HEK293 (cell line): Measurements from ENCODE around the gene STOX2.

Experiments used
- BCL11A ChIP-seq: fragments of 450-650 bp; formaldehyde crosslinking; IDR thresholded peaks from 2 replicates; pipeline ENCODE4 v1.5.1; 2016; ENCODE audit warnings: low read depth, missing biosample characterization, missing genetic modification characterization
- EGR2 ChIP-seq: fragments of 450-650 bp; formaldehyde crosslinking; IDR thresholded peaks from 2 replicates; pipeline ENCODE4 v1.5.1; 2016; ENCODE audit warnings: low read depth, missing biosample characterization, missing genetic modification characterization
- HOXD13 ChIP-seq: sonication (generic); formaldehyde crosslinking; IDR thresholded peaks from 2 replicates; pipeline ENCODE4 v1.8.0; 2022; ENCODE audit warnings: missing genetic modification reagents, borderline replicate concordance
- KLF16 ChIP-seq: fragments of 450-650 bp; formaldehyde crosslinking; IDR thresholded peaks from 2 replicates; pipeline ENCODE4 v1.5.1; 2017; ENCODE audit warnings: missing biosample characterization, missing genetic modification characterization
- KLF17 ChIP-seq: fragments of 450-650 bp; formaldehyde crosslinking; IDR thresholded peaks from 2 replicates; pipeline ENCODE4 v1.5.1; 2016; ENCODE audit warnings: missing biosample characterization, missing genetic modification characterization
- KLF9 ChIP-seq: fragments of 450-650 bp; formaldehyde crosslinking; IDR thresholded peaks from 2 replicates; pipeline ENCODE4 v1.5.1; 2016; ENCODE audit warnings: missing biosample characterization, missing genetic modification characterization, low read depth
- OSR2 ChIP-seq: fragments of 450-650 bp; formaldehyde crosslinking; IDR thresholded peaks from 2 replicates; pipeline ENCODE4 v1.5.1; 2016; ENCODE audit warnings: missing biosample characterization, missing genetic modification characterization
- PBX3 ChIP-seq: sonication (generic); formaldehyde crosslinking; IDR thresholded peaks from 2 replicates; pipeline ENCODE4 v1.8.1; 2022; ENCODE audit warnings: mild to moderate bottlenecking, moderate library complexity, missing genetic modification reagents
- PRDM4 ChIP-seq: fragments of 450-650 bp; formaldehyde crosslinking; IDR thresholded peaks from 2 replicates; pipeline ENCODE4 v1.5.1; 2017; ENCODE audit warnings: missing biosample characterization, missing genetic modification characterization
- SCRT1 ChIP-seq: fragments of 450-650 bp; formaldehyde crosslinking; IDR thresholded peaks from 2 replicates; pipeline ENCODE4 v1.5.1; 2016; ENCODE audit warnings: missing biosample characterization, missing genetic modification characterization, borderline replicate concordance
- WT1 ChIP-seq: fragments of 450-650 bp; formaldehyde crosslinking; IDR thresholded peaks from 2 replicates; pipeline ENCODE4 v1.5.1; 2016; ENCODE audit warnings: missing biosample characterization, missing genetic modification characterization
- ZBTB17 ChIP-seq: fragments of 450-650 bp; formaldehyde crosslinking; IDR thresholded peaks from 2 replicates; pipeline ENCODE4 v1.5.1; 2016; ENCODE audit warnings: missing biosample characterization, missing genetic modification characterization
- ZBTB8A ChIP-seq: fragments of 450-650 bp; formaldehyde crosslinking; IDR thresholded peaks from 2 replicates; pipeline ENCODE4 v1.5.1; 2016; ENCODE audit warnings: missing biosample characterization, missing genetic modification characterization
- ZNF10 ChIP-seq: fragments of 450-650 bp; formaldehyde crosslinking; IDR thresholded peaks from 2 replicates; pipeline ENCODE4 v1.5.1; 2017; ENCODE audit warnings: missing biosample characterization, missing genetic modification characterization
- ZNF114 ChIP-seq: fragments of 450-650 bp; formaldehyde crosslinking; IDR thresholded peaks from 2 replicates; pipeline ENCODE4 v1.5.0; 2017; ENCODE audit warnings: missing biosample characterization, missing genetic modification characterization
- ZNF155 ChIP-seq: fragments of 450-650 bp; formaldehyde crosslinking; IDR thresholded peaks from 2 replicates; pipeline ENCODE4 v1.5.1; 2016; ENCODE audit warnings: missing biosample characterization, missing genetic modification characterization
- ZNF19 ChIP-seq: fragments of 450-650 bp; formaldehyde crosslinking; IDR thresholded peaks from 2 replicates; pipeline ENCODE4; 2016; ENCODE audit warnings: missing biosample characterization, missing genetic modification characterization, low read depth
- ZNF202 ChIP-seq: fragments of 450-650 bp; formaldehyde crosslinking; IDR thresholded peaks from 2 replicates; pipeline ENCODE4 v1.5.1; 2016; ENCODE audit warnings: missing biosample characterization, missing genetic modification characterization, borderline replicate concordance
- ZNF473 ChIP-seq: fragments of 450-650 bp; formaldehyde crosslinking; IDR thresholded peaks from 2 replicates; pipeline ENCODE4 v1.5.1; 2017; ENCODE audit warnings: missing biosample characterization, missing genetic modification characterization
- ZNF488 ChIP-seq: fragments of 450-650 bp; formaldehyde crosslinking; IDR thresholded peaks from 2 replicates; pipeline ENCODE4 v1.5.1; 2016; ENCODE audit warnings: missing biosample characterization, missing genetic modification characterization
- ZNF510 ChIP-seq: fragments of 450-650 bp; formaldehyde crosslinking; IDR thresholded peaks from 2 replicates; pipeline ENCODE4 v1.5.1; 2018; ENCODE audit warnings: mild to moderate bottlenecking, missing genetic modification characterization, missing biosample characterization; ENCODE audit not compliant: insufficient replicate concordance
- ZNF580 ChIP-seq: fragments of 450-650 bp; formaldehyde crosslinking; IDR thresholded peaks from 2 replicates; pipeline ENCODE4 v1.5.1; 2016; ENCODE audit warnings: missing biosample characterization, missing genetic modification characterization
- ZNF610 ChIP-seq: fragments of 450-650 bp; formaldehyde crosslinking; IDR thresholded peaks from 2 replicates; pipeline ENCODE4 v1.5.1; 2016; ENCODE audit warnings: missing biosample characterization, missing genetic modification characterization, borderline replicate concordance
- ZNF639 ChIP-seq: fragments of 450-650 bp; formaldehyde crosslinking; IDR thresholded peaks from 2 replicates; pipeline ENCODE4 v1.5.1; 2016; ENCODE audit warnings: missing biosample characterization, missing genetic modification characterization
- ZNF660 ChIP-seq: fragments of 450-650 bp; IDR thresholded peaks from 2 replicates; pipeline ENCODE4 v1.5.1; 2018; ENCODE audit warnings: missing biosample characterization, mild to moderate bottlenecking, missing genetic modification characterization
- ZNF664 ChIP-seq: fragments of 450-650 bp; formaldehyde crosslinking; IDR thresholded peaks from 2 replicates; pipeline ENCODE4 v1.5.1; 2016; ENCODE audit warnings: missing biosample characterization, missing genetic modification characterization
- ZNF677 ChIP-seq: fragments of 450-650 bp; IDR thresholded peaks from 2 replicates; pipeline ENCODE4 v1.5.0; 2018; ENCODE audit warnings: missing biosample characterization, mild to moderate bottlenecking, missing genetic modification characterization, moderate library complexity
- ZNF701 ChIP-seq: fragments of 450-650 bp; formaldehyde crosslinking; IDR thresholded peaks from 2 replicates; pipeline ENCODE4 v1.5.1; 2016; ENCODE audit warnings: missing biosample characterization, missing genetic modification characterization
- ZNF768 ChIP-seq: fragments of 450-650 bp; formaldehyde crosslinking; IDR thresholded peaks from 2 replicates; pipeline ENCODE4 v1.5.1; 2018; ENCODE audit warnings: missing biosample characterization, mild to moderate bottlenecking, missing genetic modification characterization
- ZNF791 ChIP-seq: fragments of 450-650 bp; formaldehyde crosslinking; IDR thresholded peaks from 2 replicates; pipeline ENCODE4 v1.5.1; 2016; ENCODE audit warnings: missing biosample characterization, missing genetic modification characterization
- ZSCAN18 ChIP-seq: fragments of 450-650 bp; formaldehyde crosslinking; IDR thresholded peaks from 2 replicates; pipeline ENCODE4 v1.5.1; 2016; ENCODE audit warnings: missing biosample characterization, missing genetic modification characterization

The STOX2 gene

GRCh38 chr4:183876268-183876934 lies 28.7 kb upstream of the STOX2 start (continued):
- TF ChIP-seq EGR2 (tag by site-specific recombination) (no peak), ZNF473 (tag by site-specific recombination) (no peak), ZNF510 (tag by site-specific recombination) (no peak), KLF9 (tag by site-specific recombination) (no peak; the same call in 1 of the 2 replicates), ZNF10 (tag by site-specific recombination) (no peak), ZNF677 (tag by site-specific recombination) (no peak), ZNF155 (tag by site-specific recombination) (no peak), ZNF19 (no peak), ZNF610 (0 out of 2 replicates have a peak, but pooled peaks have one; percentile 28), ZNF202 (no peak), KLF17 (tag by site-specific recombination) (peak; percentile 74), HOXD13 (CRISPR knock-in tag) (no peak), PRDM4 (tag by site-specific recombination) (no peak), PBX3 (CRISPR knock-in tag) (no peak), ZNF768 (tag by site-specific recombination) (no peak), SCRT1 (tag by site-specific recombination) (no peak), ZNF580 (tag by site-specific recombination) (no peak), ZBTB17 (peak; percentile 95), ZNF639 (tag by site-specific recombination) (peak; percentile 61), ZNF791 (tag by site-specific recombination) (no peak), ZNF114 (tag by site-specific recombination) (no peak), KLF16 (no peak), ZNF488 (tag by site-specific recombination) (no peak), ZNF660 (tag by site-specific recombination) (peak; percentile 72), ZBTB8A (tag by site-specific recombination) (peak; percentile 34; the same call in 1 of the 2 replicates), OSR2 (tag by site-specific recombination) (0 out of 2 replicates have a peak, but pooled peaks have one; percentile 48), ZNF701 (tag by site-specific recombination) (no peak), BCL11A (peak; percentile 37; the same call in 1 of the 2 replicates), ZSCAN18 (tag by site-specific recombination) (no peak), ZNF664 (tag by site-specific recombination) (no peak), WT1 (tag by site-specific recombination) (peak; percentile 62; the same call in 1 of the 2 replicates)
